Osteocyte (in vitro differentiated cells): ENCODE measurements around the gene RAP2C. TPM values are rescaled to one million over a fixed set of nuclear protein-coding genes. Genes with fewer than 3 reads are reported as not detected.

Experiments
- DNase-seq: peaks from one replicate; pipeline ENCODE4 v3.0.0; 2021; ENCODE audit warnings: mixed read lengths; ENCODE audit not compliant: unreplicated experiment; ENCODE audit errors: extremely low spot score
- H3K27ac Mint-ChIP-seq: one replicate; pipeline ENCODE4 v1.8.0; 2021; ENCODE audit warnings: mild to moderate bottlenecking, mixed read lengths; ENCODE audit not compliant: unreplicated experiment
- H3K27me3 Mint-ChIP-seq: one replicate; pipeline ENCODE4 v1.8.0; 2021; ENCODE audit warnings: mixed read lengths; ENCODE audit not compliant: unreplicated experiment
- H3K36me3 Mint-ChIP-seq: one replicate; pipeline ENCODE4 v1.8.0; 2021; ENCODE audit warnings: mixed read lengths; ENCODE audit not compliant: unreplicated experiment
- H3K4me1 Mint-ChIP-seq: one replicate; pipeline ENCODE4 v1.8.0; 2021; ENCODE audit warnings: mixed read lengths; ENCODE audit not compliant: unreplicated experiment
- H3K4me3 Mint-ChIP-seq: one replicate; pipeline ENCODE4 v1.8.0; 2021; ENCODE audit warnings: mild to moderate bottlenecking, moderate library complexity, mixed read lengths; ENCODE audit not compliant: unreplicated experiment
- H3K9me3 Mint-ChIP-seq: one replicate; pipeline ENCODE4 v1.8.0; 2021; ENCODE audit warnings: mixed read lengths; ENCODE audit not compliant: unreplicated experiment
- CTCF ChIP-seq: fragments of 200-600 bp; sonication (generic); IDR thresholded peaks from 2 replicates; pipeline ENCODE4 v1.5.0; 2021; ENCODE audit warnings: antibody characterized with exemption, mild to moderate bottlenecking, moderate library complexity
- total RNA-seq: library from RNA; stranded (reverse); gene quantifications from 2 replicates; pipeline ENCODE4 v1.2.1, GENCODE V29; 2021

Gene RAP2C
- total RNA-seq, 1 donor from 2014 or later: 44.3 TPM

- Mint-ChIP-seq H3K27ac (no peak overlapping the region), H3K9me3 (peaks cover 5% of the 10 kb centered on the region), H3K4me3 (no peak overlapping the region), H3K4me1 (no peaks in the 10 kb centered on the region), H3K27me3 (no peaks in the 10 kb centered on the region), H3K36me3 (no peaks in the 10 kb centered on the region)
- no peak for TF ChIP-seq CTCF
- DNase-seq: no peak
Measured at GRCh38 chrX:132257116-132257515, 37.9 kb upstream of the RAP2C start.

GRCh38 chrX:132236121-132236520 lies 16.9 kb upstream of the RAP2C start:
- DNase-seq: no peak
- H3K36me3 Mint-ChIP-seq: no peaks in the 10 kb centered on the region
- H3K27me3 Mint-ChIP-seq: no peaks in the 10 kb centered on the region
- H3K4me3 Mint-ChIP-seq: no peak overlapping the region
- no peaks in the 10 kb centered on the region for H3K9me3 Mint-ChIP-seq
- H3K4me1 Mint-ChIP-seq: peaks cover 6% of the 10 kb centered on the region
- H3K27ac Mint-ChIP-seq: no peak overlapping the region
- no peak for TF ChIP-seq CTCF

GRCh38 chrX:132235488-132235887 lies 16.2 kb upstream of the RAP2C start:
- Mint-ChIP-seq H3K4me1 (peaks cover 6% of the 10 kb centered on the region), H3K27ac (no peak overlapping the region), H3K4me3 (no peak overlapping the region), H3K36me3 (no peaks in the 10 kb centered on the region), H3K27me3 (no peaks in the 10 kb centered on the region), H3K9me3 (no peaks in the 10 kb centered on the region)
- DNase-seq: no peak
- no peak for TF ChIP-seq CTCF

- Mint-ChIP-seq H3K4me3 (no peak overlapping the region), H3K36me3 (no peaks in the 10 kb centered on the region), H3K4me1 (no peaks in the 10 kb centered on the region), H3K9me3 (no peaks in the 10 kb centered on the region), H3K27me3 (no peaks in the 10 kb centered on the region), H3K27ac (no peak overlapping the region)
- DNase-seq: no peak
- no peak for TF ChIP-seq CTCF
Measured at GRCh38 chrX:132231587-132231986, 12.3 kb upstream of the RAP2C start.

GRCh38 chrX:132227383-132228112 lies 8.3 kb upstream of the RAP2C start:
- DNase-seq: no peak
- TF ChIP-seq CTCF: no peak
- Mint-ChIP-seq H3K27me3 (no peaks in the 10 kb centered on the region), H3K27ac (no peak overlapping the region), H3K4me1 (no peaks in the 10 kb centered on the region), H3K4me3 (no peak overlapping the region), H3K36me3 (no peaks in the 10 kb centered on the region), H3K9me3 (no peaks in the 10 kb centered on the region)
